GM15510 (cell line): ENCODE measurements around the gene NRIP1.

Experiments used
- POLR2A ChIP-seq: IDR thresholded peaks from 3 replicates; pipeline ENCODE4 v1.6.1; 2011; ENCODE audit warnings: borderline replicate concordance; ENCODE audit not compliant: insufficient read length; ENCODE audit errors: extremely low read depth

NRIP1 gene

DNA sequence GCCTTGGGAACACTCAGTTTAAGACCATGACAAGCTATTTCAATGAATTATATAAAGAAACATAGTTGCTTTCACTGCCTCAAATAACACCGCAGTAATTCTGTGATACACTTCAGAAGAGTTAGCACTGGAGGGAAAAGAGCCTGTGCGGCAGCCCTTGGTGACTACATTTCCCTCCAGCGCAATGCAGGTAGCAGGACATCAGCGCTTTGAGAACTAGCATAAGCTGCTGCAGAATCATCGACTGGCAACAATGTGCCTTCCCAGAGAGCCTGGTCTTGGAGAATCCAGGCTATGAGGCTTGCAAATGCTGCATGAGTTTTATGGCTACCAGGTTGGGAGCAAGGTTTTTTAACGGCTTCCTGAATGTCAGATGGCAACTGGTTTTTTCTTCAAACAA, 7.5 kb downstream of the NRIP1 start:
- no peak for TF ChIP-seq POLR2A

DNA sequence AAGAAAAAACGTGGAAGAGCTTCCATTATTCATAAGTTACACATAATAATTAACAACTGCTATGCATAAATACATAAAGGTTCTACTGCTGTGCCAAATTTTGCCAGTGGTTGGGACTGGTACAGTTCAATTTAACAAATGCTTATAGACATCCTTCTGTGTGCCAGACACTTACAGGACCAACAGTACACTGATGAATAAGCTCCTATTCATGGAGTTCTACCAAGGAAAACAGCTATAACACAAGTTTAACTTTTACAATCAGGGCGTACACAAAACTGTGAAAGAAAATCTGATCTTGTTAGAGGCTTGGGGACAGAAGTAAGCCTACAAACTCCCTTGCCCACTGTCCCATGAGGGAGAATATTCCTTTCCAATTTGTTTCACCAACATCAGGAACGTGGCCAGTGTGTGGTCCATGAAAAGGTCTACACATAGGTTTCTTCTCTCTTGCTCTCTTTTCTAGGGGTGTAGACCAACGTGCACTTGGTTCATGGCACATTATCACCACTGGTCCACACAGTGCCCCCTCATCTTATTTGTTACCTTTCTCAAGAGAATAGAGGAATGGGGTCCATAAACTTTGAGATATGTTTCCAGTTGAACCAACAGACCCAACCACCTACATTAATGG, 10.1 kb downstream of the NRIP1 start:
- TF ChIP-seq POLR2A, result no peak

DNA sequence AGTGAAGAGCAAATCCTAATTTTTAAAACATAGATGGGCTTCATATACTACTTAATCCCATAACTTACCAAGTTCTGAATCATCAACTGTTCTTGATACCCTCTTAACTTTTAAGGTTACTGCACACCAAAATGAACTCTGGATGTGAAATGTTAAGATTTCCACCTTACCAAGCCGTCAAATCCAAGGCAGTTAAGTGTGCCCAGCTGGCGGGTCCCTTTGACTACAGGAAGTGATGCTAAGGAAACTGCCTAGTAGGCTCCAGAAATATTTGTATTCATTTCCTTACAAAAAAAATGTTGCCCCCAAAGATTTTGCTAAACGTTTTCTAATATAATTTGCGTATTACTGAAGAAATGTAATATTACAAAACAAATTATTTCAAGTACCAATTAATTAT, 10.7 kb downstream of the NRIP1 start:
- TF ChIP-seq POLR2A, result no peak

DNA sequence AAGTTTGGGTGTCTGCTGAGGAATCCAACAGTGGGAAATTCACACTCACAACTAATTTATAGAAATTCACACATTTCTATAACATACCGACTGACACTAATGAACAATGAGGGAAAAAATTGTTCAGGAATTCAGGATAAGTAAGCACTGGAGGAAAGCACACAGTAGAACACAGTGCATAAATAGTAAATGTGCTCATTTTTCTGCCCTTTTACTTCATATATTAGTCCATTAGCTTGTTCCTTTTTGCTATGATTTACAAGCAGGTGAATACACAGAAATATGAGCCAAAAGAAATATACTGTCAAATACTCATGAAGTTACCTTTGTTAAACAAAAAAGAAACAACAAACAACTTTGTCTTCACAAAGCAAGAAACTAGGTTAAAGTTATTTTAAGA, 11.3 kb downstream of the NRIP1 start:
- no peak for TF ChIP-seq POLR2A

DNA sequence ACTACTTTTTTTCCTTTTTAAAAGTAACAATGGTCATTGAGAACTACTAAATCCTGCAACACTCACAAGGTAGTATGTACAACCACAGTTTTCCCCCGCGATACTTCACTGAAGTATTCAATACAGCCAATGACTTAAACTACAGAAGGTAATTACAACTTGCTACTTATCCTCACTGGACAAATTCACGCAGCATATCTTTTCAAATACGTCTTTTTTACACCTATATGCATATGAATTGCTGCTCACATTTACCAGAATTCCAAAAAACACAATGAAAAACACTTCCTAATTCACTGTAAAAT, 12.4 kb downstream of the NRIP1 start:
- TF ChIP-seq POLR2A, result no peak

DNA sequence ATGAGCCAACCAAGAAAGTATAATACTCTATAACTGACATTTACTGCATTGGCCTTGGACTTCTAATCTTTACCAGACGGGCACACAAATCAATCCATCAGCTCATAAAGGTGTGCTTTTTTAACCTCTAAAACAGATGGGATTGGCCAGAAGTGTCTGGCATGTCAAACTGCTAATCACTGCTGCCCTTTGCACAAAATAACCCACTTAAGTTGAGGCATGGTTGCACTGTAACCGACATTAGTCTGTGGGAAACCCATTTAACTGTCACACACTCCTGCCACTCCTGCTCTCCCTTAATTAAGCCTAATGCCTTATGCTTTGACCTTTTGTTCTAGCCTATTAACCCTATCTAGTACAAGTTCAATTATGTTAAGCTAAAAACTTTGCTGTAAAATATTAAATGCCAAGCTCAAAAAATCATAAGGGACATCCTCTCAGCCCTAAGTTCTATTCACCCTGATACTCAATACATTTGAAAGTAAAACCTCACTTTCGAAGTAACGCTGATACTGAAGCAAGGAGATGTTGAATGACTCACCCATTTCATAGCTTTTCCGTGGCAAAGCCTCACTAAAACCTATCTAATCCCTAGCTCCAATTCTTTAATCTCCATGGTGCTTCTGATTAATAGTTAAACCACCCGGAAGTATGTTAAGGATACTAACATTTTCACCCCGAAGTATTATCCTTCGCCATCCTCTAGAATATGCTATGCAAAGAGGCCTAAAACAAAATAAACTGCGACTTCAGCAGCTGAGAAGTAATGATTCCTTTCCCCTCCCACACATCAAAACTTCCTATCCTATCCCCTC, 12.9 kb downstream of the NRIP1 start:
- TF ChIP-seq POLR2A, result no peak

DNA sequence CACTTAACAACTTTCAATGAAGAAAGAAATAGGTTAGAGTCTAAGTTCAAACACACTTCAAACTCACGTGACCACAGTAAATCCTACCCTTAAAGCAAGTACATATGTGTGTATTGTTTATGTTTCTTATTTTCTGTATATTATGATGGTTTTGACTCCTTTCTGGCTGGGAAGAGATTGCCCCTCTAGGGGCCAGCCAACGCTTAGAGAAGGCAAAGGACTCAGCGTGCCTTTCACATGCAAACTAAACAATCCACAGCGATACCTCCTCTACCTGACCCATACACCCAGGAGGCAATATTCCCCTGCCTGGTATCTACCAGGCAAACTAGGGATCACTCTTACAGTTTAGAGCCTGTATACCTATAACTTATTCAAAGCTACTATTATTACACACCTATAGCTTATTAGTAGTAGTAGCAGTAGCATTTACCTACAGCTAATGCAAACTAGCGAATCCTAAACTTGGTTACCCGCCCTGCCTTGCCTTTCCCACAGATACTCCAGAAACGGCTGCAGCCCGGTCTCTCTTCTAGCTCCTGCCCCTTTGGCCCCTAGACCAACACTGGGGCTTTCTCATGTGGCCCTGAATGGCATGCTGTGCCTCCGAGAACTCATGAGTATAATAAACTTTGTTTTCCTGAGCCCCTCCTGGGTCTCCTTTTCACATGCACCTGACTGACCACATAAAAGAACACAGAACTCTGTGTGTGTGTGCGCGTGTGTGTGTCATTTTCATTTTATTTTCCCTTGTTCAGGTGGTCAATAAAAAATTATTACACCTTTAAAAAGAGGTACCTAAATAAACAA, 14.0 kb downstream of the NRIP1 start:
- no peak for TF ChIP-seq POLR2A

DNA sequence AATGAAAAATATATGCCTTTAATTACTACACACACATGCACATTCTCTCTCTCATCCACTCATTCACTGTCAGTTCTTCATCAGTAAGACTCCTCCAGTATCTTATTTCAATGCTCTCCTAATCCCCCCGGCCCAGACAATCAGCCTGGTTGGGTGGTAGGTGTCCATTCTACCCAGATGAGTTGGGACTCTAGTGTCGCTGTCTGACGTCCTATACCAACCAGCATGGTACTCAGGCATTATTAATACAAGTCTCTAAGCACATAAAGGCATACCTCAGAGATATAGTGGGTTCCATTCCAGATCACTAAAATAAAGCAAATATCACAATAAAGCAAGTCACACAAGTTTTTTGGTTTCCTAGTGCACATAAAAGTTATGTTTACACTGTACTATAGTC, 19.8 kb downstream of the NRIP1 start:
- TF ChIP-seq POLR2A, result no peak

DNA sequence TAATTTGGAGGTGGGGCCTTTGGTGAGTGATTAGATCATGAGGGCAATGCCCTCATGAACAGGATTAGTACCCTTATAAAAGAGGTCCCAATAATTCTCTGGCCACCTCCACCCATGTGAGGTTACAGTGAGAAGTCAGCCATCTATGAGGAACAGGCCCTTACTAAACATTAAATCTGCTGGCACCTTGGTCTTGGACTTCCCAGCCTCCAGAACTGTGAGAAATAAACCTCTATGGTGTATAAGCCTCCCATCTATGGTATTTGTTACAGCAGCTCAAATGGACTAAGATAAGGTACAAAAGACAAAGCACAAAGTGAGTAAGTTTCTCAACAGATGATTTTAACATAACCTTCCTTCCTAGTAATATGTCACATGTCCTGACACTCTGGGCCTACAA, 22.3 kb downstream of the NRIP1 start:
- TF ChIP-seq POLR2A, result no peak

DNA sequence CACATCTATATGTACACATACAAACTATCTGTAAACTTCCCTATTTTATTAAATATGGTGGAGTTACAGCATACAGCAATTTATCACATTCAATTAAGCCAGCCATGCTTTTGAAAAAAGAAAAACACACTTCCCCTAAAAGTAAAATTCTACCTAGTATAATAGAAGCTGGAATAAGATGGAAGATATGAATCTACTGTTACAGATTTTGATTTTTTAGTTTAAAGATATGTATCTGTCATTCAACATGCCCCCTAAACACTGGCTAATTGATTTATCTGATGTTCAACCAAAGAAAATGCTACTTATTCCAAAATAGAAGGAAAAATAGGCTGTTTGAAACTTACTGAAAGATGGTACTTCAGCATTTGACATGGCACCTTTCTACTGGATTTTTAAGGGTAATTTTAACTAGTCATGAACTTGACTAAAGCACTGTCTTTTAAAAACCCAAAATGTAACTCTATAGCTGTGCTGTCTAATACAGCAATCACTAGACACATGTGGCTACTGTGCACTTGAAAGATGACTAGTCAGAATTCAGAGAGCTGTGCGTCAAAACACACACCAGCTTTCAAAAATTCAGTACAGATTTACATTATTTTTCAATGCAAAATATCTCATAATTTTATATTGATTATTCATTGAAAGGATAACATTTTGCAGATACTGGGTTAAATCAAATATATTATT, 25.0 kb downstream of the NRIP1 start:
- no peak for TF ChIP-seq POLR2A

DNA sequence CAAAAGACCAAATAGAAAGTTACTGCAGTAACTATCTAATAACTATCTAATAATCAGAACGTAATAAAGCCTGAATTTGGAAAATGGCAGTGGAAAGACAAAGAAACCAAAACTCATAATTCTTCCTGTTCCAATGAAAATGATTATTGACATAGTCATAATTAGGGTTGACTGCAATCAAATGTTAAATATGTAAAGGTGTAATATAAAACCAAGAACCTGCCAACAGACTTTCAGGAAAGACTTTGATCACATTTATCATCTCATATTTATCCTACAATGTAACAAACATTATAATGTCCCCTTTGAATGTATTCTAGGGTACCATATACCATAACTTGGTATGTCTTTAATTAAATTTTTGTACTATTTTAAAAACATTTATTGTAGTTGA, 26.9 kb downstream of the NRIP1 start:
- no peak for TF ChIP-seq POLR2A

DNA sequence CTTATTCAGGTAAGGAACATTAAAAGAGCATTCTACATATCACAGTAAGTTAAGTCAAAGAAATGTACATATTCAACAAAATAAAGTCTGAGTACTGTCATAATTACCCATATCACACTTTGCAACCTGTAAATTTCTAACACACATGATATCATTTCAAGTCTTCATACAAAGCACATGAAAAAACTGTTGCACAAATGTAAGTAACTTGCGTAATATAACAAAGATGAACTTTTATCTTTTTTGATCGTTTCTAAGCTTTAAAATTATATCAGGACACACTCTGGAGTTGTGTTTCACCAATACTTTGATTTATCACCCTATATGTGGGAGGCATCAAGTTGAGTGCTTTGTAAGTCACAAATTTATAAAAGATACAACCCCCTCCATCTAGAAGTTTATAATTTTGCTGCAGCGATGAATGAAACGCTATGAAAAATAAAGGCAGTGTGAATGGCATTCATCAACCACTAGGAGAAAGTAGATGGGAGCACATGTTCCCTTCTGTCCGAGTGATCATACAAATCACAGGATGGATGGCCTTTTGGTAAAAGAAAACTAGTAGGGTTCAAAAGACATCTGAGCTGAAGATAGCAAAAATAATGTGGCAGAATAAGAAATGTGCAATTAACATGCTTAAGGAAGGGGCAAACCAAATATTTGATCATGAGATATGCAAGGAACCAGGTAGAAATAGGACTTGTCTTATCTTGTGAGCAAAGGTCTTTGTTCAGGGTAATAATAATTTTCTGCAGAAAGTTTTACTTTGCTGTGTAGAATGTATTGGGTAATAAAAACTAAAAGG, 27.5 kb downstream of the NRIP1 start:
- no peak for TF ChIP-seq POLR2A

DNA sequence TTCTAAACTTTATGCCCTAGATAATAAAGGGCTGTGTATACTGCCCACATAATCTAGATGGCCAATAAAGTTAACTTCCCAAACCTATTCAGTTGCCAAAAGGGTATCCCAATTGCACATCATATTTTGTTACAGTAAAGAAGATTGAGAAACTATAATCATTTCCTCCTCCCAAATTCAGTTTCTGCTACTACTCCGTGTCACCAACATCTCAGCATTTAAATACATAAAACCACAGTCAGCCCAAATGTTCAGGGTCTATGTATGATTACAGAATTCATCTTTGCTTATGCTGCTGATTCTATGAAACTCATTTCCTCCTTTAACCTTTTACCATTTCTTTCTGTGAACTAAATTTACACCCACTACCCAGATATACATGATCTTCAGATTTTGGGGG, 28.6 kb downstream of the NRIP1 start:
- TF ChIP-seq POLR2A, result no peak

DNA sequence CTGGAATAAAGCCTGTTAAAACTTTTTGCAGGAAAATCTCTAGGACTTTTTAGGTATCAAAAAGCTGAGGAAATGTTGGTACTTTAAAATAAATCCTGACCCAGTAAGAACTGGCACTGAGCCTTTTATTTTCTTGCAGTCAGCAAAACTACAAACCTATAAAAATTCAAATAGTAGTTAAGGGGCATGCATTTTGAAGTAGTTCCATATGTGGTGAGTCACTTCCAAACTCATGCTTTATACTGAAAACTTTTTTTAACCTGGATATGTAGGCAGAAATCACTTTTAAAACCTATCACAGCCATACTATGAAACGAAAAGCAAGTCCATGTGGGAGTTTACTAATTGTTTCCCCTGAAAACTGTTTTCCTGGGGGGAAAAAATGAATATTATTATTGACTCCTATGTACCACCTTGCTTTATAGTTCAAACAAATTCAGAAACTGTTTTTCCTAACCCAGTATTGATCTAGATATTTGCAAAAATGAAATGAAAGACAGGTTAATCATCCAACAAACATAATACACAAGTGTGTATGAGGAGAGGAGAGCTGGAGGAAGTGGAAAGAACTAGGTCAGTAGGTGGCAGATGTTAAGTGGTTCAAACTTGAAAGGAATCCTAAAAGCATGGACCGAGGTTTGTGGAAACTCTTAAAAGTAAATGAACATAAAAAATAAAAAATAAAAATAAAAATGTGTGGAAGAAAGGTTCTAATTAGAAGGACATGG, 30.5 kb downstream of the NRIP1 start:
- no peak for TF ChIP-seq POLR2A
